Adrenal gland (tissue), 12 donors: ENCODE results near the gene ADPRHL1. TPM values are rescaled to one million over a fixed set of nuclear protein-coding genes. Genes with fewer than 3 reads are reported as not detected.

Experiments used
- DNase-seq, 7 donors: peaks; one replicate each; pipeline ENCODE4 v3.0.0-alpha.2; 2019 to 2020
- H3K27ac ChIP-seq, 5 donors: fragments of 200-600 bp; sonication (generic) in 4 of 5; 1 replicate in 3 of 5; 2 replicates in 2 of 5; pipeline versions ENCODE4 v1.5.1 to v1.8.0; 2016 to 2020; ENCODE audit warnings: mild to moderate bottlenecking in 1 of 5
- H3K27me3 ChIP-seq: fragments of 200-600 bp; 2 replicates; pipeline ENCODE4 v1.8.0; 2021
- H3K36me3 ChIP-seq, 2 donors: fragments of 200-600 bp; replicated peaks in 1 of 2; 1 replicate in 1 of 2; 2 replicates in 1 of 2; pipeline versions ENCODE4 v1.5.1 to v1.8.0; 2018 to 2022
- H3K4me1 ChIP-seq, 2 donors: fragments of 200-600 bp; replicated peaks in 1 of 2; 1 replicate in 1 of 2; 2 replicates in 1 of 2; pipeline versions ENCODE4 v1.5.1 to v1.8.0; 2018 to 2021
- H3K4me3 ChIP-seq, 4 donors: fragments of 200-600 bp; sonication (generic) in 3 of 4; one replicate each; pipeline ENCODE4 v1.5.1; 2016 to 2018
- H3K9me3 ChIP-seq, 3 donors: fragments of 200-600 bp; sonication (generic) in 1 of 3; replicated peaks in 1 of 3; 1 replicate in 2 of 3; 2 replicates in 1 of 3; pipeline versions ENCODE4 v1.5.1 to v1.8.0; 2016 to 2021
- POLR2A ChIP-seq, 2 donors: fragments of 450-650 bp; IDR thresholded peaks; one replicate each; pipeline ENCODE4 v1.6.1; 2017; ENCODE audit warnings: antibody characterized with exemption in 2 of 2, mild to moderate bottlenecking in 2 of 2, moderate library complexity in 1 of 2
- WGBS, 4 donors: extraction: QIAGEN DNeasy Blood & Tissue Kit in 2 of 4; methylation state at CpG; one replicate each; pipeline versions ENCODE4 v1.1.5 to v1.1.7; 2013 to 2017; 5-methylcytosine and 5-hydroxymethylcytosine counted together
- intact Hi-C, 2 donors: fragments of 100-400 bp; cut with DNase I; formaldehyde crosslinking; loops; one replicate each; pipeline versions ENCODE4 v1.14.1 to v1.15.0; 2022 to 2023
- polyA plus RNA-seq, 3 donors: library from polyadenylated mRNA; stranded (reverse); fragments of 200-250 nt in 2 of 3; fragments of 350-450 nt in 1 of 3; fragmentation: Illumina TruSeq in 1 of 3; extraction: RNeasy Lipid Tissue Mini Kit (QIAGEN cat#74804) in 1 of 3; gene quantifications; one replicate each; pipeline ENCODE4 v1.2.3, GENCODE V29; 2013 to 2014
- total RNA-seq, 9 donors: library from RNA; depleted of rRNA in 4 of 9; stranded (reverse); fragments of >200 nt in 4 of 9; fragments of 120-200 nt in 1 of 9; fragmentation: NEBNext Ultra II Directional in 1 of 9; extraction: Animal tissue kit (Norgen Biotek cat#: 25700) in 1 of 9; gene quantifications; one replicate each; pipeline versions ENCODE4 v1.1.0 to v1.2.4, GENCODE V29; 2013 to 2023
- TF ChIP-seq, protein P1 (sequence below), 6 experiments: fragments of 450-650 bp in 4 of 6; fragments of 200-600 bp in 2 of 6; sonication (generic) in 1 of 6; IDR thresholded peaks; 1 replicate in 5 of 6; 2 replicates in 1 of 6; pipeline versions ENCODE4 v1.5.1 to v1.8.0; 2016 to 2021; ENCODE audit warnings: antibody characterized with exemption in 6 of 6, mild to moderate bottlenecking in 2 of 6, moderate library complexity in 1 of 6
- donor health status: healthy with polysubstance abuse.
- donor health status: Bipolar disorder and iron deficiency.
- donor health status: DM: yes; HTN: yes; CAD: no.
- donor health status: DM: no; HTN: no; CAD: no.
- donor health status: DM: no; HTN: no; CAD: no.
- donor health status: DM: yes; HTN: yes; CAD: no.

ADPRHL1 gene
- total and polyA plus RNA-seq, 12 donors = 2.0 to 14.2 (median 4.0) TPM

DNA sequence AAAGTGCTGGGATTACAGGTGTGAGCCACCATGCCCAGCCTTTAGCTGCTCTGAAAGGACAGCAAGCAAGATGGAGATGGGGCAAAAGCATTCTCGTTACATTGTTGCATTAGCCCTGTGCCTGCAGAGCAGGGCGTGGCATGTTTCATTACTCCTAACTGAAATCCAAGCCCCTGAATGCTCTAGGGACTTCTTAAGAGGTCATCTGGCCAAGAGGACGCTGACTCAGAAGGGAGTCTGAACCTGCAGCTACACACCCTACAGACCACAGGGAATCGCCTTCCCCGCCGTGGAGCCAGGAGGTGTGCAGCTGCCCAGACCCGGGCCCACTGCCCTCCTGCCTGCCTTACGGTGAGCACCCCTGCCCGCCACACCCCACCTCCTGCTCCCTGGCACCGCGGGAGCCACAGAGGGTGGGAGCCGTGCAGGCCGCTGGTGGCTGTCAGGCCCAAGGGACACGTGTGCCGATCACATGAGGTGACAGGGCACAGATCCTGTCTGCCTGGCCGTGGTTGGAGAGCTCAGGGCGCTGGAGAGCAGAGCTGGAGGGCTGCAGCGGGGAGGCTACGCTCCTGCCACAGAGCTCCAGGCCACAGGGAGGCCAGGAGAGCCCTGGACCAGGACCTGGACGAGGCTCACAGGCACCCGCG, 27.2 kb downstream of the ADPRHL1 start:
- intact Hi-C loops = no loop called here
- TF ChIP-seq, protein P1, sequence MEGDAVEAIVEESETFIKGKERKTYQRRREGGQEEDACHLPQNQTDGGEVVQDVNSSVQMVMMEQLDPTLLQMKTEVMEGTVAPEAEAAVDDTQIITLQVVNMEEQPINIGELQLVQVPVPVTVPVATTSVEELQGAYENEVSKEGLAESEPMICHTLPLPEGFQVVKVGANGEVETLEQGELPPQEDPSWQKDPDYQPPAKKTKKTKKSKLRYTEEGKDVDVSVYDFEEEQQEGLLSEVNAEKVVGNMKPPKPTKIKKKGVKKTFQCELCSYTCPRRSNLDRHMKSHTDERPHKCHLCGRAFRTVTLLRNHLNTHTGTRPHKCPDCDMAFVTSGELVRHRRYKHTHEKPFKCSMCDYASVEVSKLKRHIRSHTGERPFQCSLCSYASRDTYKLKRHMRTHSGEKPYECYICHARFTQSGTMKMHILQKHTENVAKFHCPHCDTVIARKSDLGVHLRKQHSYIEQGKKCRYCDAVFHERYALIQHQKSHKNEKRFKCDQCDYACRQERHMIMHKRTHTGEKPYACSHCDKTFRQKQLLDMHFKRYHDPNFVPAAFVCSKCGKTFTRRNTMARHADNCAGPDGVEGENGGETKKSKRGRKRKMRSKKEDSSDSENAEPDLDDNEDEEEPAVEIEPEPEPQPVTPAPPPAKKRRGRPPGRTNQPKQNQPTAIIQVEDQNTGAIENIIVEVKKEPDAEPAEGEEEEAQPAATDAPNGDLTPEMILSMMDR (IDR thresholded peaks at IDR 0.05) = no peak
- DNase-seq = no peak
- Histone ChIP-seq H3K9me3 (no peaks in the 10 kb centered on the region), H3K36me3 (no peaks in the 10 kb centered on the region), H3K4me3 (no peak overlapping the region), H3K27me3 (no peaks in the 10 kb centered on the region), H3K27ac (no peak overlapping the region), H3K4me1 (no peaks in the 10 kb centered on the region)
- 84 to 93% (median 91%) methylated on average over 3 to 22 of the region's 22 CpGs for WGBS, 4 donors

DNA sequence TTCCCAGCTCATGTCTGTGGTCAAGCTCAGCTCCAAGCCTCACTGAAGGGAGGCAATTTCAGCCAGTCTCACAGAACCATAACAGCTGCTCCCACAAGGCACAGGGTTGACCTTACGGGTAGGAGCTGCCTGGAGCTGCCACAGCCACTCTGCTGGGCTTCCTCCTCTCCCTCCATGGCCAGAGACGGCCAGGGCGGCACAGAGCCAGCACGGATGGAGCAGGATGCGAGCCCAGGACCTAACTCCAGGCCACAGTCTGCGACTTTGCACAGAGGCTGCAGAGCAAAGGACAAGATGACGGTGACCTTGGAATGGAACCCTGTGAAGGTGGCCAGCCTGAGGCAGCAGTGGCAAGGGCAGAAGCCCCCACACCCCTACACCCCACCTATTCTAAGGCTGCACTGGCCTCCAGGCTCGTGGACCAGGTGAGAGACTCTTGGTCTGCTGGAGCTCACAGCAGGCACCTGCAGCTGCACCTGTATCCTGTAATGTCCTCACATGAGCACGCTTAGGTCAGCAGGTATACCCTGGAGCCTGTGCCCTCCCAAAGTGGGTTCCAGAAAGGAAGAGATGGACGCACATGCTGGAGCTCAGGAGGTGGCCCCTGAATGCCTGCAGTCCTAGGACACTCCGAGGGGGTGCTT, 29.6 kb downstream of the ADPRHL1 start:
- no peaks in the 10 kb centered on the region for H3K9me3 ChIP-seq
- no peak overlapping the region for H3K27ac ChIP-seq
- H3K4me1 ChIP-seq = no peaks in the 10 kb centered on the region
- 85 to 96% (median 88%) methylated on average over 4 to 11 of the region's 11 CpGs for WGBS, 4 donors
- H3K27me3 ChIP-seq = no peaks in the 10 kb centered on the region
- DNase-seq = no peak
- no peak overlapping the region for H3K4me3 ChIP-seq
- TF ChIP-seq, protein P1 (IDR thresholded peaks at IDR 0.05) = no peak
- TF ChIP-seq POLR2A (IDR thresholded peaks at IDR 0.05) = no peak
- intact Hi-C loops = no loop called here
- no peaks in the 10 kb centered on the region for H3K36me3 ChIP-seq

DNA sequence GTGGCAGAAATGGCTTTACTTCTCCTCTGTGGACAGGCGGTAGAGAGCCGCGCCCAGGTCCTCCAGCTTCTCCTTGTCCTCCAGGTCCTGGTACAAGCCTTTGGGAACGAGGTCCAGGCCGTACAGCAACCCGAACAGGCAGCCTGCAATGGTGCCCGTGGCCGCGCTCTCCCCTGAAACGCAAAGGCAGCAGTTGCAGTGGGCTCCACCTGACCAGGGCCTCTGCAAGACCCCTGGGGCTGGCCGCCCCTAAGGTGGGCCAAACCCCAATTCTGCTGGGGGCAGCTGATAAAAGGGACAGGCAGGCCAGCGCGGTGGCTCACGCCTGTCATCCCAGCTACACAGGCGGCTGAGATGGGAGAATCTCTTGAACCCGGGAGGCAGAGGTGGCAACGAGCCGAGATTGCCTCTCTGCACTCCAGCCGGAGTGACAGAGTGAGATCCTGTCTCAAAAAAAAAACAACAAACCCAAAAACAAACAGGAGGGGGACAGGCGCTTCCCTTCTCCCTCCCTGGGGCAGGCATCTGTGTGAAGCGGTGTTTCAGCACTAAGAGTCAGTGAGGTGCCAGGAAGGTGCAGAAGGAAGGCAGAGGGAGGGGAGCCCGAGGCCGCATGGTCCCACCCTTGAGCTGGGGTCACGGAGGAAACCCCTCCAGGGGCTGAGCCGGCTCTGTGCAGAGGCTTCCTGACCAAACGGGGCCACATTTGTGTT, 30.3 kb downstream of the ADPRHL1 start:
- DNase-seq = no peak
- Histone ChIP-seq H3K4me1 (no peaks in the 10 kb centered on the region), H3K4me3 (no peak overlapping the region), H3K9me3 (no peaks in the 10 kb centered on the region), H3K36me3 (no peaks in the 10 kb centered on the region), H3K27ac (no peak overlapping the region), H3K27me3 (no peaks in the 10 kb centered on the region)
- intact Hi-C loops = no loop called here
- 83 to 95% (median 90%) methylated on average over 17 to 26 of the region's 26 CpGs for WGBS, 4 donors
- TF ChIP-seq, protein P1 (IDR thresholded peaks at IDR 0.05) = no peak
- TF ChIP-seq POLR2A (IDR thresholded peaks at IDR 0.05) = no peak

DNA sequence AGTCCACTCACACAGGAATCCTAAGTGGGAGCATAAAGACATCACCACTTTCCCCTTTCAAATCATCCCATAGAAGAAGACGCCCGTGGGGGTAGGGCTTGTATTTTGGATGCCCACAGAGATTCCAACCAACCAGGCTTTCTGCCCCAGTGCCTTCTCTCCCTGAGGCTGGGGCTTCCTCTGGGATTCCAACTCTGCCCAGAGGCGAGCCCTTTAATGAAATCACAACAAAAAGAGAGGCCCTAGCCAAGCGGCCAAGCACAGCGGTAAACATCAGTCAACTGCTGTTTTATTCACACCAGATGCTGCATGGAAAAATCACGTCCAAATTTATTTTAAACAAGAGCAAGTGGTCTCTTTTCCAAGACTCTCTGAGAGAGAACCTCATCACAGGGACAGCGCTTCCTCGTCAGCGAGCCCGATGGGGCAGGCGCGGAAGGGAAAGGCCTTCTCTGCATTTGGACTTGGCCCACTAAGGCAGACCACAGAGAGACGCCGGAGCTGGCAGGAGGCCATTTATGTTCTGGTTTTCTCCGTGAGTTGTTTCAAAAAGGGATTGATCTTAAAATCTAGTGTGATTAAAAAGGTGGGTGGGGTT, 31.5 kb downstream of the ADPRHL1 start:
- Histone ChIP-seq H3K36me3 (no peaks in the 10 kb centered on the region), H3K27me3 (no peaks in the 10 kb centered on the region), H3K4me1 (no peaks in the 10 kb centered on the region), H3K4me3 (no peak overlapping the region), H3K9me3 (no peaks in the 10 kb centered on the region), H3K27ac (no peak overlapping the region)
- 40 to 82% (median 80%) methylated on average over 15 of the region's 15 CpGs for WGBS, 4 donors
- DNase-seq = no peak
- intact Hi-C loops = no loop called here
- TF ChIP-seq POLR2A (IDR thresholded peaks at IDR 0.05) = no peak
- TF ChIP-seq, protein P1 (IDR thresholded peaks at IDR 0.05) = no peak
